OCI-M2 (cell line): ENCODE data around the gene BHLHE41.

Experiments
- DNase-seq: peaks from one replicate; lab custom pipeline; 2025; ENCODE audit not compliant: unreplicated experiment; lab: John Stamatoyannopoulos, UW

Gene BHLHE41

GRCh38 chr12:26135010-26135420, 10.2 kb upstream of the BHLHE41 start:
- DNase-seq, result no peak

GRCh38 chr12:26134540-26134939, 9.7 kb upstream of the BHLHE41 start:
- no peak for DNase-seq

DNA sequence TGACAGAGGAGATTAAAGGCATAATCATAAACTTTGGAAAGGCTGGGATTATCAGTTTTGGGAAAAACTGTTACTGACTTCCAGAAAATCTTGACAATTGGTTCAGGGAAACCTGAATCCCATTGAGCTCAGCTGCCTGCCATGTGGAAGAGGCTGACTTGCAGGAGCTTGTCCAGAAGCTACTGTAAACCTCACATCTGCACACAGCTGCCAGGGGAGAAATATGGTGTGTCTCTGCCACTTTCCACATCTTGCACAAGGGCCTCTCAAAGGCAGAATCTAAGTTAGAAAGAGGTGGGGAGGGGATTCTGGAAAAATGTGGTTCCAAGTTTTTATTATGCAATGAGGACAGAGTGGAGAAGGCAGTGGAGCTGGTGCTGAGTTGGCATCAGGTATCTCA, 8.7 kb upstream of the BHLHE41 start:
- DNase-seq, result no peak

- no peak for DNase-seq
These were observed 8.0 kb upstream of the BHLHE41 start for GRCh38 chr12:26132866-26133265.

DNA sequence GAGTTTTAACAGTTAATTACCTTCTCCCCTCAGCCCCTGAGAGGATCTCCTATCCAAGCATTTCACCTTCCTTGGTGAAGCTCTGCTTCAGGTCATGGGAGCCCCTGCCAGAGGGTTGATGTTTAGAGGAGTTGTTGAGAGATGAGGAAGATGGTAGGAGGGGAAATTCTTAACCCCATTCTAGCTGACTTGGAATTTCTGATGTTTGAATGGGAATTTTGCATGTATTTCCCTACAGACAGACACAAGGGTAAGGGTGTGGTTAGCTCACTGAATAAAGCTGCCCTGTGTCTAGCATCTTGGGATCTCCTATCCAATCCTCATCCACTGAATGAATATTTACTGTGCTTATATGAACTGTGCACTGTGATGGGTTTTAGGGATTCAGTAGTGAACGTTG, 7.1 kb upstream of the BHLHE41 start:
- DNase-seq, result no peak

GRCh38 chr12:26130728-26131127, 5.9 kb upstream of the BHLHE41 start:
- no peak for DNase-seq

- no peak for DNase-seq
These were observed 3.3 kb upstream of the BHLHE41 start for GRCh38 chr12:26128168-26128567.

- DNase-seq, result no peak
These were observed 2.6 kb upstream of the BHLHE41 start for GRCh38 chr12:26127404-26127803.

- no peak for DNase-seq
These were observed 1.8 kb upstream of the BHLHE41 start for GRCh38 chr12:26126340-26127284.

- DNase-seq, result no peak
These were observed 833 bp upstream of the BHLHE41 start for GRCh38 chr12:26125400-26126339.

GRCh38 chr12:26123482-26123980, 1.3 kb downstream of the BHLHE41 start:
- no peak for DNase-seq

- no peak for DNase-seq
These were observed 2.0 kb downstream of the BHLHE41 start for GRCh38 chr12:26122681-26123481.

DNA sequence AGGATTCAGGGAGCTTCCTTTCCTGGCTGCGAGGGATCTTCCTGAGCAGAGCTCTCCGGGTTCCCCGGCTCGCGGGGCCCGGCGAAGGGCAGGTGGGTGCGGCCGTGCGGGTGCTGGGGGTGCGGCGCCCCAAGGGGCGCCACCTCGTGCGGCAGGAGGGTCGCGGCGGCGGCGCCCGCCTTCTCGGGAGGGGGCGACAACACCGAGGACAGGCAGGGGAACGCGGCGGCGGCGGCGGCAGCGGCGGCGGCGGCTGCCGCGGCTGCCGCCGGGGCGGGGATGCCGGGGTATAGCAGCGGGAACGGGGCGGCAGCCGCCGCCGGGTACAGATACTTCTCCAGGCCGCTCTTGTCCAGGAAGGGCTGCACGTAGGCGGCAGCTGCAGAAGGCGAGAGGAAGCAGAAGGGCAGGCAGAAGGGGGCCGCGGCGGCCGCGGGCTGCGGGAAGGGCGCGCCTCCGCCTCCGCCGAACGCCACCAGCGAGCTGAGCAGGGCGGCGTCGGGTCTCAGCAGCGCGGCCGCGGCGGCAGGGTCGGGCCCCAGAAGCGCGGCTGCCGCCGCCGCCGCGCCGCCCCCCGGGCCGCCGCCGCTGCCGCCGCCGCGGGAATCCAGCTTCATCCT, 2.7 kb downstream of the BHLHE41 start:
- DNase-seq, result no peak

- DNase-seq, result no peak
These were observed 3.3 kb downstream of the BHLHE41 start for GRCh38 chr12:26121323-26122060.

DNA sequence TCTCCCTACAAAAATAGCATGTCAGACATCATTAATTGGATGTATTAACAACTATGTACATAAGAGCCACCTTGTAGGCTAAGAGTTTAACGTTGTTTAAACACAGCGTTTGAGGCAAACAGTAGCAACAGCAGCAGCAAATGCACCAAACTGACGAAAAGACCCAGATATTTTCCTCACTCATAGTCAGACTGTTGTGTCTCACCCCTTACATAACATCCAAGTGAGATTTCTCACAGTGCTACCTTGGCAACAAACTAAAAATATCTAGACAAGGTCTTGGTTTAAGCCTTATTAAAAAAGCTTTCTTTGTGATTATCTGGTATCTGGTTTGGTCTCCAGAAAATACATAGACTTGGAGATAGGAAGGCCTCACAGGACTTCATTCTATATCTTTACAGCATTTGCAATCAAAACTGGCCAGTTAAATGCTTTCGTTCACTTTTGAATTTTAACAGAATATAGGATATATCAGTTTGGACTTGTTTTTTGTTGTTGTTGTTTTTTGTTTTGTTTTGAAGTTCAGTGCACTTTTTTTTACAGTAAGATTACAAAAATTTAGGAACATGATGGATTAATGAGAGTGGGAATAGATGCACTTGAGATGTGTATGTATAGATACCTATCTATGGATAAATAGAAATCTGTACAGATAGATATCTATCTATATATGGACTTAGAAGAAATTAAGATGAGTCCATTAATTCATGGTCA, 4.1 kb downstream of the BHLHE41 start:
- DNase-seq, result no peak

DNA sequence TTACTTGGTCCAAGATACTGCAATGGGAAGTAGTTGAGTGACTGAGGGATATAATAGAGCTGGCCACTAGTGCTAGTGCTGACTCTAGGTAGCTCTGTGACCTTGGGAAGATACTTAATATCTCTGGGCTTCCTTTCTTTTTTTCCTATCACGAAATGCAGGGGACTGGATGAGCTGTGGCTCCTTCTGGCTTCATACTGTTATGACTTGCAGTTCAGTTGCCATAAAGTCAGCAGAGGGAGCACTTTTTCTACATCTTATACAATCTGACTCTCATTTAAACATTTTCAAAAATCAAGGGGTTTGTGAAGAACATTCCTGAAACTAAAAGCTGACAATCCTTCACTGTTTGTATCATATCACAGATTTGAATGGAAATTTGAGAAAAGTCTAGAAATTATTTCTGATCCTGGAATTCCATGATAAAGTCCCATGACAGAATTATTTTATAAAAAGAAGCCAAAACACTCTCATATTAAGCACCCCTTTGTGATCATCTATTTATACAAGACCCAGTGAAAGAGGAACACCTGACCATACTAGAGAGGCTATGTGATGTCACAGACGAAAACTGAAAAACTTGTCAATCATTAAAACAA, 5.3 kb downstream of the BHLHE41 start:
- DNase-seq, result no peak

- DNase-seq, result no peak
These were observed 6.5 kb downstream of the BHLHE41 start for GRCh38 chr12:26118308-26118707.

- no peak for DNase-seq
These were observed 7.8 kb downstream of the BHLHE41 start for GRCh38 chr12:26116829-26117715.
